ENCODE results near the gene C5orf52.

The C5orf52 gene

DNA sequence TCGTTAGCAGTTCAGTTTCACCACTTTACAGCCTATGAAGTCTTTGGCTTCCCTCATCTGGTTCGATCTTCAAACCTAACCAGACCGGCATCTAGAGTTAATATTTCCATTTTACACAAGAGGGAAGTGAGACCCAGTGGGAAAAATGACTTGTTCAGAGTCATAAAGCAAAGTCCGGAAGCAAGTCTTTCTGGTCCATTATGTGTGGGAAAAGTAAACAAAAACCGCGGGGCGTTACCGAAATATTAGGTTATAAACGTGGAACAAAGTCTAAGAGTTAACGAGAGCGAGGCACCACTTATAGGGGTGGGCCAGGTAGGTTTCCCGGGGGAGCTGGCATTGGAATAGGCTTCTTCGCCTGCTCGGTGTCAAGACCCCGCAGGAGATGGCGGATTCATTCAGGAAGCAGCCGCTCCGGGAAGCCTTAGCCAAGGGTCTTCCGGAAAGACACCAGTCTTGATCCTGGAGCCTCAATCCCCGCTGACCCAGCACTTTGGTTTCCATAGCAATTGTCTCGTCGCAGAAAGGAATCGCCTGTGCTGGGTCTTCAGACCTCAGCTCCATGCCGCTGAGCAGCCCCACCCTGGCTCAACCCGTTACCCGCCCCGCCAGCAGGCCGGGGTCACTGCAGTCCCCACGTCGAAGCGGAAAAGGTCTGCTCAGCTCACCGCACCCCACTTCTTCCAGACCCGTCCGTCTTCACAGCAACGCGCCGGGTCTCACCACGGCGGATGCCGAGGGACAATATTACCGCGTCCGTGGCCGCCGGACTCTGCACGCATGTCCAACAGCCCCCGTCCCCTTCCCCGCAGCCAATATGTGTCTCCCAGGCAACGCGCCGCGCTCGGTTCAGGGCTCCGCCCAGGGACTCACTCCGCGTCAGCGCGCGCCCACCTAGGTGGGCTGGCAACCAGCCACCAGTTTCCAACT lies at the start of gene C5orf52:
Gene C5orf52, plus strand, starts transcription at position 872 of the 930 bp plus-strand sequence. CDS start 82 bp downstream, outside the sequence.
- H3K9ac ChIP-seq (ENCODE audit: low read depth in 1 of 2, low read length in 2 of 2), result peak within 1 kb of the TSS; percentile 85 to 97
- H3K4me3 ChIP-seq (ENCODE audit: low read length in 2 of 2), result peak within 1 kb of the TSS; percentile 80 to 92
- H3K9me3 ChIP-seq (ENCODE audit: control insufficient read depth in 2 of 2, low read length in 2 of 2), result no peaks in the 10 kb centered on the region
- peaks cover 14 to 23% of the 10 kb centered on the region in 2 donors for H3K4me1 ChIP-seq (ENCODE audit: control insufficient read depth in 2 of 2, insufficient read depth in 2 of 2, low read length in 2 of 2)
- peaks cover 0 to 2% of the 10 kb centered on the region in 2 donors for H3K27me3 ChIP-seq (ENCODE audit: control insufficient read depth in 2 of 2, insufficient read depth in 2 of 2, low read length in 2 of 2)
- peak within 1 kb of the TSS; percentile 89 to 95 for H3K27ac ChIP-seq (ENCODE audit: low read depth in 2 of 2, low read length in 2 of 2)
- H3K36me3 ChIP-seq (ENCODE audit: control insufficient read depth in 2 of 2, insufficient read depth in 2 of 2, low read length in 2 of 2), result no peaks in the 10 kb centered on the region

DNA sequence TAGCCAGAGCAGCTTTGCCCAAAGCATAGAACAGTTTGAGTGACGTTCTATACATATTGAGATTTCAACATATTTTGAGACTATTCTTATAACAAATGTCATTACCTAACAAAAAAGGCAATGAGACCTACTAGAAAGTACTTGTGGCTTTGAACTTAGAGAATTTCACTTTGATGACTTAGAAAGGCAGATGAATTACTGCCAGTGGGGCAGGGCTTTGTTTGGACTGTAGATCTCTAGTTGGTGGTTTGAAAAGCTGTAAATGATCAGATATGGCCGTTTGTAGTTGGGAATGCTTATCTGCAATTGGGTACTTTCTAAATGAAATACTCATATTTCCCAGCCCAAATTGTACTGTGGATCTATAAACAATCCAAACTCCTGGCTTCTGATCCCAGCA lies 47.2 kb upstream of the C5orf52 start:
- Histone ChIP-seq H3K4me1 (ENCODE audit: control insufficient read depth in 2 of 2, insufficient read depth in 2 of 2, low read length in 2 of 2) (no peaks in the 10 kb centered on the region), H3K9me3 (ENCODE audit: control insufficient read depth in 2 of 2, low read length in 2 of 2) (no peaks in the 10 kb centered on the region), H3K4me3 (ENCODE audit: low read length in 2 of 2) (peak overlapping the region in 1 of 2 donors; percentile 41), H3K27me3 (ENCODE audit: control insufficient read depth in 2 of 2, insufficient read depth in 2 of 2, low read length in 2 of 2) (no peaks in the 10 kb centered on the region), H3K9ac (ENCODE audit: low read depth in 1 of 2, low read length in 2 of 2) (no peak overlapping the region), H3K36me3 (ENCODE audit: control insufficient read depth in 2 of 2, insufficient read depth in 2 of 2, low read length in 2 of 2) (no peaks in the 10 kb centered on the region), H3K27ac (ENCODE audit: low read depth in 2 of 2, low read length in 2 of 2) (no peak overlapping the region)

DNA sequence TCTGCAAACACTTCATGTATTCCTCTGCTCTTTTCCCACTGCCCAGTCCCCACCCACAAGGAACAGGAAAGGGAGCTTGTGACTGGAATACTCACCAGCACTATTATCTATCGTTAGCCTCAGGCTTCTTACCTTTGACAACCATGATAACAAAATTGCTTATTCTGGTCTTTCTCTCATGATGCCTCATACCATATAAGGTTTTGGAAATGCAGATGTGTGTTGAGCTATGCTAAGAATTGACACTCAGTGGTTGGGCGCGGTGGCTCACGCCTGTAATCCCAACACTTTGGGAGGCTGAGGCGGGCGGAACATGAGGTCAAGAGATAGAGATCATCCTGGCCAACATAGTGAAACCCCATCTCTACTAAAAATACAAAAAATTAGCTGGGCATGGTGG lies 44.5 kb upstream of the C5orf52 start:
- H3K9ac ChIP-seq (ENCODE audit: low read depth in 1 of 2, low read length in 2 of 2), result no peak overlapping the region
- H3K4me1 ChIP-seq (ENCODE audit: control insufficient read depth in 2 of 2, insufficient read depth in 2 of 2, low read length in 2 of 2), result no peaks in the 10 kb centered on the region
- H3K9me3 ChIP-seq (ENCODE audit: control insufficient read depth in 2 of 2, low read length in 2 of 2), result no peaks in the 10 kb centered on the region
- no peaks in the 10 kb centered on the region for H3K27me3 ChIP-seq (ENCODE audit: control insufficient read depth in 2 of 2, insufficient read depth in 2 of 2, low read length in 2 of 2)
- H3K27ac ChIP-seq (ENCODE audit: low read depth in 2 of 2, low read length in 2 of 2), result no peak overlapping the region
- H3K4me3 ChIP-seq (ENCODE audit: low read length in 2 of 2), result no peak overlapping the region
- H3K36me3 ChIP-seq (ENCODE audit: control insufficient read depth in 2 of 2, insufficient read depth in 2 of 2, low read length in 2 of 2), result no peaks in the 10 kb centered on the region

DNA sequence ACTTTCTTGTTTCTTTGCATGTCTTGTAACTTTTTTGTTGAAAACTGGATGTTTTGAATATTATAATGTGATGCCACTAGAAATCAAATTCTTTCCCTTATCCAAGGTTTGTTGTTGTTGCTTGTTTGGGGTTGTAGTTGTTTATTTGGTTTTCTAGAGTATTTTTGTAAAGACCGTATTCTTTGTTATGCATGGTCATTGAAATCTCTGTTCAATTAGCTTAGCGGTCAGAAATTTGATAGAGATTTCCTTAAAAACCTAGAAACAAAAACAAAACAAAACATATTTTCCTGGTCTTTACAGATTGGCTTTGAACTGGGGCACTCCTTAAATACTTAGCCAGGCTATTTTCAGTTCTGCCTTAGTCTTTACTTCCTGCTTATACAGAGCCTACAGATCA lies 41.0 kb upstream of the C5orf52 start:
- H3K9me3 ChIP-seq (ENCODE audit: control insufficient read depth in 2 of 2, low read length in 2 of 2), result no peaks in the 10 kb centered on the region
- no peaks in the 10 kb centered on the region for H3K36me3 ChIP-seq (ENCODE audit: control insufficient read depth in 2 of 2, insufficient read depth in 2 of 2, low read length in 2 of 2)
- H3K4me1 ChIP-seq (ENCODE audit: control insufficient read depth in 2 of 2, insufficient read depth in 2 of 2, low read length in 2 of 2), result no peaks in the 10 kb centered on the region
- H3K27me3 ChIP-seq (ENCODE audit: control insufficient read depth in 2 of 2, insufficient read depth in 2 of 2, low read length in 2 of 2), result no peaks in the 10 kb centered on the region
- H3K4me3 ChIP-seq (ENCODE audit: low read length in 2 of 2), result no peak overlapping the region
- no peak overlapping the region for H3K27ac ChIP-seq (ENCODE audit: low read depth in 2 of 2, low read length in 2 of 2)
- no peak overlapping the region for H3K9ac ChIP-seq (ENCODE audit: low read depth in 1 of 2, low read length in 2 of 2)

DNA sequence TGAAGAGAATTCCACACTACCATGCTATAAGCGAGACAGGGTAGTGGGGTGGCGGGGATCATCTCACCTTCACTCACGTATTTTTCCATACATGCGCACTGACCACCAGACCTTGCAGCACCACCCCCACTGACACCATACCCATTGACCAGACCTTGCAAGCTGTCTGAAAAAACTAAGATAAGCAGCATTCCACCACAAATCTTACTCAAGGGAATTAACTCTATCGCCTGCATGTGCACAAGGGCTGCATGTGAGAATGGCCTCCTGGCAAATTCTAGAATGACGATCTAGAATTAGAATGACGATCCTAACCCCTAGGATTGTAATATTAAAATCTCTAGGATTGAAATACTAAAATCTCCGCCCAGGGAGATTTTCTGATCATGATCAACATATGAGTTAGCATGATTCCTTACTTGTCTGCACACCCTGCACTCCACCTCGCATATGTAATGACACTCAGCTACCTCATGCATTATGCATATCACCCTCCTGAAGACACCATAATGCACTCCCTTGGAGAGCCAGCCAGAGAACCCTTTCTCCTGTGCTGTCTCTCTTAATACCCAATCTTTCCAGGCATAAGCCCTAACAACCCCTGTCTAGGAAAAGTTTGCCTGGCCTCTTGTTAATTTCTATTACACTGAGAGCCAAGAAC lies 30.8 kb upstream of the C5orf52 start:
- no peak overlapping the region for H3K9ac ChIP-seq (ENCODE audit: low read depth in 1 of 2, low read length in 2 of 2)
- H3K9me3 ChIP-seq (ENCODE audit: control insufficient read depth in 2 of 2, low read length in 2 of 2), result no peaks in the 10 kb centered on the region
- H3K27ac ChIP-seq (ENCODE audit: low read depth in 2 of 2, low read length in 2 of 2), result no peak overlapping the region
- no peaks in the 10 kb centered on the region for H3K27me3 ChIP-seq (ENCODE audit: control insufficient read depth in 2 of 2, insufficient read depth in 2 of 2, low read length in 2 of 2)
- no peak overlapping the region for H3K4me3 ChIP-seq (ENCODE audit: low read length in 2 of 2)
- H3K4me1 ChIP-seq (ENCODE audit: control insufficient read depth in 2 of 2, insufficient read depth in 2 of 2, low read length in 2 of 2), result no peaks in the 10 kb centered on the region
- H3K36me3 ChIP-seq (ENCODE audit: control insufficient read depth in 2 of 2, insufficient read depth in 2 of 2, low read length in 2 of 2), result no peaks in the 10 kb centered on the region

DNA sequence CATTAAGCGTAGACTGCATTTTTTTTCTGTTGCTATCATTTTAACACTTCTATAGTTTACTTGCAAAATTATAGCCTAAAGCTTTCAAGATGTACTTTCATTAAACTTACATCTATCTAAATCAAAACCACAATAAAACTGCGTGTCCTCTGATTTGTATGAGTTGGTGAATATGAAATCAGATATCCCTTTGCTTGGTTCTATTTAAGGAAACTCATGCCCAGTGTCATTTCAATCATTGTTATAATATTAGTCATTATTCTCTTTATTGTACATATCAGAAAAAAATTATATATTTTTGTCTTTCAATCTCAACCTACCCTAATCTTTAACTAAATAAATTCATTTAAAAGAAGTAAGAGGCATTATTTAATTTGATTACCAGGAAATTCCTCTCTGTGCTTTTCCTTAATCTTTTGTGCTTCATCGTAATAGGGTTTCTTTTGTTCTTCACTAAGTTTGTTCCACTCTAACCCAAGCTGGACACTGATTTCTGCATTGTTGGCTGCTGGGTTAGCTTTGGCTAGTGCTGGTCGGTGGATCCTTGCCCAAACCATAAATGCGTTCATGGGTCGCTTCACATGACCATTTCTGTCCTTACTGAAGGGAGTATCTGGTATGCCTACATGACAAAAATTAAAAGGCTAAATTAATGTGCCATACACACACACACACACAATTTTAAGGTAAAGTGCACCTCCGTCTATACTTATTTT lies 22.9 kb upstream of the C5orf52 start:
- H3K36me3 ChIP-seq (ENCODE audit: control insufficient read depth in 2 of 2, insufficient read depth in 2 of 2, low read length in 2 of 2), result no peaks in the 10 kb centered on the region
- no peaks in the 10 kb centered on the region for H3K9me3 ChIP-seq (ENCODE audit: control insufficient read depth in 2 of 2, low read length in 2 of 2)
- H3K9ac ChIP-seq (ENCODE audit: low read depth in 1 of 2, low read length in 2 of 2), result no peak overlapping the region
- H3K27me3 ChIP-seq (ENCODE audit: control insufficient read depth in 2 of 2, insufficient read depth in 2 of 2, low read length in 2 of 2), result no peaks in the 10 kb centered on the region
- H3K4me3 ChIP-seq (ENCODE audit: low read length in 2 of 2), result no peak overlapping the region
- H3K27ac ChIP-seq (ENCODE audit: low read depth in 2 of 2, low read length in 2 of 2), result no peak overlapping the region
- peaks cover 0 to 4% of the 10 kb centered on the region in 2 donors for H3K4me1 ChIP-seq (ENCODE audit: control insufficient read depth in 2 of 2, insufficient read depth in 2 of 2, low read length in 2 of 2)

DNA sequence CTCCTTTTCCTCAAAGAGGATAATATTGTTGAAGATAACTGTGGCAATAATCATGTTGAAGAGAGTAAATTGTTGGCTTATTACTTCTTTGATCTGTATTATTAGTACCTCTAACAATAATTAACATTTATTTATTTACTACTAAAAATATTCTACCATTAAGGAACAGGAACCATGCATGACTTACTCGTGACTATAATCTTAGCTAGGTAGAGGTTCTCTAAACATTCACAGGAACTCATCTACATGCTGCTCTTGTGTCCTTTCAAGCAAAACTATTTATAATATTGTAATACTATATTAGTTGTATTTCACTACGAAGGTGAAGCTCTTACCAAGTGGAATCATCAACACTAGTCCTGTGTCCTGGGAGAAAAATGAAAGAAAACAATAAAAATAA lies 22.2 kb upstream of the C5orf52 start:
- Histone ChIP-seq H3K27me3 (ENCODE audit: control insufficient read depth in 2 of 2, insufficient read depth in 2 of 2, low read length in 2 of 2) (no peaks in the 10 kb centered on the region), H3K9ac (ENCODE audit: low read depth in 1 of 2, low read length in 2 of 2) (no peak overlapping the region), H3K9me3 (ENCODE audit: control insufficient read depth in 2 of 2, low read length in 2 of 2) (no peaks in the 10 kb centered on the region), H3K36me3 (ENCODE audit: control insufficient read depth in 2 of 2, insufficient read depth in 2 of 2, low read length in 2 of 2) (no peaks in the 10 kb centered on the region), H3K4me3 (ENCODE audit: low read length in 2 of 2) (no peak overlapping the region), H3K27ac (ENCODE audit: low read depth in 2 of 2, low read length in 2 of 2) (no peak overlapping the region), H3K4me1 (ENCODE audit: control insufficient read depth in 2 of 2, insufficient read depth in 2 of 2, low read length in 2 of 2) (peaks cover 0 to 4% of the 10 kb centered on the region in 2 donors)

DNA sequence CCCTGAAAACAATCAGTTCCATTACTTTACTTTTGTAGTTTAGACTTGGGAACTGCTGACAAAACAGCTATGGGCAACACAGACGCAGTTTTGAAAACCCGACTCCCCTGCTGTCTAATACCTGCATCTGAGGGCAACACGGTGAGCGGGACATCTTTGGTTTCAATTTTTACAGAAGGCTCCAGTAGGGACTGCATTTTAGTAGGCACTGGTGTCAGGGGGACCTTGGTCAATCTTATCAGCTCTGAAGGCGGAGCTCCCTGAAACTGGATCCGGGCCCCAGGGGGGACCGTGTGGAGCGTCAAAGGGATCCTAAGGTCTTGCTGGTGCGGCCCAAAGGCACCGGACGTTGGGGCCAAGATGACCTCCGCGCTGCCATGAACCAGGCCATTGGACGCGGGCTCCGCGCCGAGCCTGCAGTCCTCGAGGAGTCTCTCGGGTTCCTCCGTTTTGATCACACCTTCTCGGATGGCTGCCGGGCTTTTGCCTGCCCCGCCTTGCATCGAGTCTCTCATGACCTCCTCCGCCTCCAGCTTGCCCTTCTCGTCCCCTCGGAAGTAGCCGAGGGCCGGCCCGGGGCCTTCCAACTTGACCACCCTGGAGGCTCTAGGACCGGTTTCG lies 20.2 kb upstream of the C5orf52 start:
- no peaks in the 10 kb centered on the region for H3K27me3 ChIP-seq (ENCODE audit: control insufficient read depth in 2 of 2, insufficient read depth in 2 of 2, low read length in 2 of 2)
- H3K27ac ChIP-seq (ENCODE audit: low read depth in 2 of 2, low read length in 2 of 2), result peak overlapping the region in 1 of 2 donors; percentile 65
- H3K9ac ChIP-seq (ENCODE audit: low read depth in 1 of 2, low read length in 2 of 2), result peak overlapping the region in 1 of 2 donors; percentile 76
- H3K4me3 ChIP-seq (ENCODE audit: low read length in 2 of 2), result peak overlapping the region in 1 of 2 donors; percentile 69
- H3K4me1 ChIP-seq (ENCODE audit: control insufficient read depth in 2 of 2, insufficient read depth in 2 of 2, low read length in 2 of 2), result peaks cover 0 to 4% of the 10 kb centered on the region in 2 donors
- H3K36me3 ChIP-seq (ENCODE audit: control insufficient read depth in 2 of 2, insufficient read depth in 2 of 2, low read length in 2 of 2), result no peaks in the 10 kb centered on the region
- H3K9me3 ChIP-seq (ENCODE audit: control insufficient read depth in 2 of 2, low read length in 2 of 2), result no peaks in the 10 kb centered on the region

DNA sequence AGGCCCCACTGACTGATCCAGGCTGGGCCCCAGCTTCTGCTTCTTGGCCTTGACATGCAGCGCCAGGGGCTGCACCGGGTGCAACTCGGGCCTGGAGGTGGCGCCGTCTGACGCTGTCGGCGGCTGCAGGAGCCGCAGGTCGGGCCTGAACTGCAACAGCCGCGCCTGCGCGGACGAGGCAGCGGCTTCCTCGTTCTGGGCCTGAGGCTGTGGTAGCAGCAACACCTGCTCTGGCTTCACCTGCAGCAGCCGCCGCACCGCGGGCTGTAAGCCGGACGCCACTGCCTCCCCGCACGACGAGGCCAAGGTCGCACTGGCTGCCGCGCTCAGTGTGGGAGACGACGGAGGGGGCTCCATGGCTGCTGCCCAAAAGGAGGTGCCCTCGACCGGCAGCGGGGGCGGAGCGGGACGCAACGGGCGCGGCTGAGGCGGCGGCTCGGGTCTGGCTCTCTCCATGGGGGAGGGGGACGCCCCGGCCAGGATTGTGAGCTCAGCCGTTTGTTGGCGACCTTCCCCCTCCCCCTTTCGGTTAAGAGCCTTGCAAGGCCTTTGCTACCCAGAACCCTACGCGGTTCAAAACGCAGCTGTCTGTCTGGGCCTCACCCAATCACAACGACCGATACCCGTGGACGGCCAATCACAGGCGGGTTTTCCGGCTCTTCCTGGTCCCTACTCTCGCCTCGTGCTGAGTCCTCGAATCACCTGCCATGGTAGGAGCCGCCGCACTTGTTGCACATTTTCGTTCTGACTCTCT lies 19.5 kb upstream of the C5orf52 start:
- no peaks in the 10 kb centered on the region for H3K36me3 ChIP-seq (ENCODE audit: control insufficient read depth in 2 of 2, insufficient read depth in 2 of 2, low read length in 2 of 2)
- H3K4me3 ChIP-seq (ENCODE audit: low read length in 2 of 2), result peak overlapping the region; percentile 69 to 71
- H3K9ac ChIP-seq (ENCODE audit: low read depth in 1 of 2, low read length in 2 of 2), result peak overlapping the region; percentile 63 to 76
- peaks cover 0 to 4% of the 10 kb centered on the region in 2 donors for H3K4me1 ChIP-seq (ENCODE audit: control insufficient read depth in 2 of 2, insufficient read depth in 2 of 2, low read length in 2 of 2)
- no peaks in the 10 kb centered on the region for H3K27me3 ChIP-seq (ENCODE audit: control insufficient read depth in 2 of 2, insufficient read depth in 2 of 2, low read length in 2 of 2)
- H3K27ac ChIP-seq (ENCODE audit: low read depth in 2 of 2, low read length in 2 of 2), result peak overlapping the region; percentile 65 to 67
- no peaks in the 10 kb centered on the region for H3K9me3 ChIP-seq (ENCODE audit: control insufficient read depth in 2 of 2, low read length in 2 of 2)
